Renal cortical epithelial cell (primary cell): ENCODE data around the gene MYL5. TPM values are rescaled to one million over a fixed set of nuclear protein-coding genes. Genes with fewer than 3 reads are reported as not detected.
A peak's percentile ranks its signal among the peaks of the same experiment; 100 is the strongest.
"Not testable (repeated sequence)": the region's sequence is repeated elsewhere in the genome, so short reads cannot be mapped to it uniquely, and the experiment has no call there.

ENCODE experiments used
- DNase-seq: peaks from one replicate; pipeline ENCODE4 v3.0.0-alpha.2; 2011; ENCODE audit warnings: low read depth
- total RNA-seq: library from RNA; depleted of rRNA; stranded (reverse); fragments of >200 nt; gene quantifications from 2 replicates; pipeline ENCODE4 v1.2.3, GENCODE V29; 2014

Gene MYL5
- total RNA-seq, 1 donor from 2014 or later = 10.3 TPM

- DNase-seq = no peak
Measured at GRCh38 chr4:684623-685327, 10.4 kb downstream of the MYL5 start.

- DNase-seq = no peak
Measured at GRCh38 chr4:685679-686412, 11.5 kb downstream of the MYL5 start.

GRCh38 chr4:686413-687040 lies 12.2 kb downstream of the MYL5 start:
- DNase-seq = no peak

- DNase-seq = peak; percentile 84
Measured at GRCh38 chr4:687048-687970, 13.0 kb downstream of the MYL5 start.

GRCh38 chr4:687971-688853 lies 13.9 kb downstream of the MYL5 start:
- no peak for DNase-seq

- DNase-seq = no peak
Measured at GRCh38 chr4:688854-689681, 14.7 kb downstream of the MYL5 start, which contains the start of gene SLC49A3. Gene SLC49A3 (minus strand): TSS chr4:689151. CDS start chr4:689127, 24 bp downstream.

- DNase-seq = no peak
Measured at GRCh38 chr4:689723-690122, 15.4 kb downstream of the MYL5 start.

GRCh38 chr4:692771-693554 lies 18.6 kb downstream of the MYL5 start:
- DNase-seq = no peak

- not testable (repeated sequence) for DNase-seq
Measured at GRCh38 chr4:694341-694940, 20.1 kb downstream of the MYL5 start.

- DNase-seq = no peak
Measured at GRCh38 chr4:699816-700580, 25.7 kb downstream of the MYL5 start.

GRCh38 chr4:700587-701264 lies 26.4 kb downstream of the MYL5 start:
- DNase-seq = no peak

- no peak for DNase-seq
Measured at GRCh38 chr4:702618-703048, 28.3 kb downstream of the MYL5 start.

GRCh38 chr4:703336-704197 lies 29.2 kb downstream of the MYL5 start:
- no peak for DNase-seq

GRCh38 chr4:704198-704891 lies 30.0 kb downstream of the MYL5 start:
- DNase-seq = no peak

- DNase-seq = no peak
Measured at GRCh38 chr4:704971-705277, 30.6 kb downstream of the MYL5 start.
